GM21367 (cell line): ENCODE data around the gene STARD13.
"Not testable (repeated sequence)": the region's sequence is repeated elsewhere in the genome, so short reads cannot be mapped to it uniquely, and the experiment has no call there.

Source experiments
- ATAC-seq: cut with Tn5 transposase; IDR thresholded peaks from one replicate; pipeline ENCODE4 v1.9.1; 2021; ENCODE audit not compliant: unreplicated experiment

The STARD13 gene

GRCh38 chr13:33181264-33181663 lies 104.3 kb downstream of the STARD13 start:
- no peak for ATAC-seq

DNA sequence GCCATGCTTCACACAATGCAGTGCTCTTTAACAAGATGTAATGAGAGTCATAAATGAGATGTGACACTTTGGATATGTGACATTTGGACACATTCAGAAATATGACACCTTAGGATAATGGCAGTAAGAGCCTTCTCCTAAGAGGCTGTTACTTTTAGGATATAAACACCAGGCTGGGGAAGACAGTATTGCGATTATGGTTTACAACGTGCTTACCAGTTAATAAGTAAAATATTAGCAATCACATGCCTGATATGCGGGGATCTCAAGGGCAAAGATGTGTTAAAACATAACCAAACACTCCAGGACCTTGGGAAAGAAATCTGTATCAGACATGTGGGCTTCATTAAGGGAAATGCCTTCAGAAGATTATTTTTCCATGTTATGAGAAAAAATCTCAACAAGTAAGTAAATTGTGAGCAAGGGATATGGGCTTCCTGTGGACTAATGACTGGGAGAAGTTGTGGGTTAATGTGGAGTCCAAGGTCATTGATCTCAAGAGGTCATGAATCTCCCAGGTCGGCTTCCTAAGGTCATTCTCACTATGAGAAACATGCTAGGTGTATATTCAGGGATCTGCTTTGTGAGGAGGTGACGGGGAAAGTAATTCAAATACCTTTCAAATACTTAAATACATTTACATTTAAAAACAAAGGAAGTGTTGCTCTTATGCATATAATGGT lies 105.3 kb downstream of the STARD13 start:
- ATAC-seq, result no peak

GRCh38 chr13:33179463-33179862 lies 106.1 kb downstream of the STARD13 start:
- ATAC-seq, result no peak

DNA sequence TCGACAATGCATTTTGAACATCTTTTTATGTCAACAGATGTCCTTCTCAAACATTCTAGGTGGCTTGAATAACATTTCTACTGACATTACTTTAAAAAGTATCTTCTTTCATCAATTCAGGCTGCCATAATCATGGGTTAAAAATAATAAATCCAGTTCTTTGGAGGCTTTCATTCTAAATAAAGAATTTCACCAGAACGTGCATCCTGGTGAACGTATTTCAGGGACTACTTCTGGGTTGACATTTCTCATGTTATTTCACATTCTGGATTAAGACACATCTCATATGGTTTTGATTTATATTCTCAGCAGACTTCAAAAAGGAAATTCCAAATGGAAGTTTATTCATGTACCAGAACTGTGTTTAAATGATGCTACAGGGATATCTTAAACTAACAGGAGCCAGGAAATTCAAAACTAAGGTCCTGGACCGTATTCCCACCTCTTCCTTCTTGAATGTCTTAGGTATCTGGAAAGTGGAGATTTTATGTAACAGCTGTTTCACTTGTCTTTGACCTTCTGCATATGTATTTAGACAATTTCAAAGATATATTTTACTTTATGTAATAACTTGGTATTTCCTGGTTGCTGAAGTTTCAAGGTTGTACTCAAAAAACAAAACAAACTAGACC lies 107.2 kb downstream of the STARD13 start:
- no peak for ATAC-seq

GRCh38 chr13:33177340-33178208 lies 108.0 kb downstream of the STARD13 start:
- ATAC-seq, result not testable (repeated sequence)

- no peak for ATAC-seq
These were observed 109.0 kb downstream of the STARD13 start for GRCh38 chr13:33176526-33176925.

DNA sequence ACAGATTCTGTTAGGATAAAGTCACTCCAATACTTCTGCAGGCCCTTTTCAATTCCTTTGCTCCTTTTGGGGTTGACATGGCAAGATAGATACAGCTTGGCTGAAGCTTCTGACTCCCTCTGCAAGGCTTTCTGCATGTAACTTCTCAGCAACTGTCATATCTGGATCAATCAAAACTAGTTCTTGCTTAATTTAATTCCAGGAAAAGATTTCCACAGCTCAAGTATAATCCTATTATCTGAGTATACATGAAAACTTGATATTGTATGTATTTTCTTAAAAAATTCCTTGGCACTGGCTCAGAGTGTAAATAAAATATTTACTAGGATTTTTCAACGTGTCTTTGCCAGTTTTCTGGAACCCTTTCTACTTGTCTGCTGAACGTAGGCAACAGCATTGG lies 109.6 kb downstream of the STARD13 start:
- ATAC-seq, result no peak

DNA sequence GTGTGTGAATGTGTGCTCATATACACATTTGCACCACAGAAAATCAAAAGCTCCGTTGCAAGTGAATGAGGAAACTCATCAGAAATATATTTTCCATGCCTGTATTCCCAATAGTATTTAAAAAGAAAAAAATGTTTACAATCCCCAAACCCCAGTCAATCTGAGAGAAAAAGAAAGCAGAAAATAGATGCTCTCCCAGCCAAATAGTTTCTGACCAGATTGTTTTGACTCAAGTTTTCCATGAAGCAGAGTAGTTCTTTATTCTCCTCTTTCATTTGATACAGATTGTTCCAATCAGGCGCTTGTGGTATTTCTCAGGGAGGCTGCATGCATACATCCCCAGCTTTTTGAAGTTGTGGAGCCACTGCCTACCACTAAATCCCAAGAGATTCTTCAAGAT lies 110.6 kb downstream of the STARD13 start:
- no peak for ATAC-seq

DNA sequence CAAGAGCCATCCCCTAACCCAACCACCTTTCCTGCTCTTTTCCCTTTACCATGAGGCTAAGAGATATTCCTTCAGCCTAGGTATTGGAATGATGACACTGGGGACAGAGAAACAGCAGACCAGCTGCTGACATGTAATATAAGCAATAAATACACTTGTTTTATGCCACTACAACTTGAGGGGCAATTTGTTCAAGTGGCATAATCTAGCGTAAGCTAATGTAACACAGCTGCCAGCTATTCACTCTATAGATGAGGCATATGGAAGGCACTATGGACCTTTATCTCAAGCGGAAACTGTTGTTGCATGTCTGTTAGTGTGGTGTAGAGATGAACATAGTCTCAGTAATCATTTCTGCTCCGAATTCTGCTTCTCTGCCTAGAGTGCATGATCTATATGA lies 111.1 kb downstream of the STARD13 start:
- no peak for ATAC-seq

DNA sequence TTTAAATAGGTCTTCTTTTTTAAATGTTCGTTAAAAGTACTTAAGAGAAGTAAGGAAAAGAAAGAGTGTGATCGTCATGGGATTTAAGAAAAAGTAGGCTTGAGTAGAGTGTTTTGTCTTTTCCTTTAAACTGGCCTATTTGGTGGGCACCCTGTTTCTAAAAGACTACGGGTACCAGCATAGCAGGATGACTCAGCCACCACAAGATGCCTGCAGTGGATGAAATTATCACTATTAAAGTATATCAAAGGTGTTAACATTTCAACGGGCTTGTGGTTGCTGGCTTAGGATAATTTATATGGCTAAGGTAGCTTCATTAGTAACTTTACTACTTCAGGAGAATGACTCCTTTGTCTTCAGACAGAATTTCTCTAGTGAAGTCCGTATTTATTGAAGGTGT lies 112.6 kb downstream of the STARD13 start:
- ATAC-seq, result no peak

DNA sequence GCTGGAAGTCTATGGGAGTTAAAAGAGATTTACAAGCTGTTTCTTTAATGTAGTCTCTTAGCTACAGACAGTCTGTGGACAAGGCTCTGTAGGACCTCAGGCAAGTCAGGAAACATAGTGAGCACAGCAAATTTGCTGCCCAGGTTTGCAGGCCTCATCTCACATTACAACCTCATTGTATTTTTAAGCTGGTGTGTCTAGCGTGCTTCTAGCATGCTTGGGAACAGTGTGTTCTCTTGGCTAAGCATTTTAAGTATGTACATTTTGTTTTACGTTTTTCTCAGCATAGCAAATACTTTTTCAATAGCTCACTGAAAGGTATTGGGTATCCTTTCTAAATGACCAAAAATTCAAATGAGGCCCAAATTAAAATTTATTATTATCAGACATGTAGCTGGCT lies 113.2 kb downstream of the STARD13 start:
- ATAC-seq, result no peak

GRCh38 chr13:33169273-33169980 lies 116.1 kb downstream of the STARD13 start:
- ATAC-seq, result no peak

DNA sequence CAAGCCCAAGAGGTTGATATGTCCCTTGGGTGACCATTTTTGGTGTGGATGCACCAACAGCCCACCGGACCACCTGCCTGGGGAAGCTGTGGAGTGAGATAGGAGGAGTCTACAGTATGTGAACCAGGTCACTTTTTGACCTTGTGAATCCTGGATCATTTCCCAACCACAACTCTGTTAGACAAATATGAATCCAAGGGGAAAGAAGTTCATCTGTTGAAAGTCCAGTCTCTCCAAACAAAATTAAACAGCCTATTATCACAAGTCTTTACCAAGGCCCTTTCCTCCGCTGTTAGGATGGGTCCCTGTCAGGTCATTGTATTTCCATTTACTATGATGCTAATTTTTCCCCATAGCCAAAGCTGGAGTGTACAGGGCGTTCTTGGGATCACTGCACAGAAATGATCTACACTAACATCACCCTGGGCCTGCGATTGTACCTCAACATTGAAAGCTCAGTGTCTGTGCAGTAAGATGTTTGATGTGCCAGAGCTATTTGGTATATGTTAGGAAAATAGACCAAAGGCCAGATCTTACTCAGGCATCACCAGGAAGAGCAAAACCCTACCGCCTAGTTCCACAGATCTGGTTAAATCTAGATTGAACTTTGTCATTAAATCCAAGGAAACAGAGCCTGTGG lies 117.1 kb downstream of the STARD13 start:
- ATAC-seq, result no peak

DNA sequence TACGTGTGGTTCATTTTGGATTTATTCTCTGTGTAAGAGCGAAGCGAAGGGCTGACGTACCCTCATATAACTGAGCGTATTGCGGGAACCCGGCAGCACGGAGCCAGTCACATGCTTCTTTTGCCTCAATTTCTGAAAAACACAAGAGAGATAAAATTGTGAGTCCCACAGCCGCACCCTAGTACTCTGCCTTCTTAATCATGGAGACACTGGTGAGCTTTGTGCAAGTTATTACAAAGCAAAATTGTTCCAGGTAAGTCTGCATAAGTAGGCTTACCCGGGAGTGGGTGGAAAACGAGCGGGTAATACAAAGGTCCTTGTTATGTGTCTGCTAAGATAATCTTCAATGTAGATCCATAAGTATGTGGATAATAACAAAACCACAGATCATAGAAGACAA lies 118.1 kb downstream of the STARD13 start:
- ATAC-seq, result no peak

DNA sequence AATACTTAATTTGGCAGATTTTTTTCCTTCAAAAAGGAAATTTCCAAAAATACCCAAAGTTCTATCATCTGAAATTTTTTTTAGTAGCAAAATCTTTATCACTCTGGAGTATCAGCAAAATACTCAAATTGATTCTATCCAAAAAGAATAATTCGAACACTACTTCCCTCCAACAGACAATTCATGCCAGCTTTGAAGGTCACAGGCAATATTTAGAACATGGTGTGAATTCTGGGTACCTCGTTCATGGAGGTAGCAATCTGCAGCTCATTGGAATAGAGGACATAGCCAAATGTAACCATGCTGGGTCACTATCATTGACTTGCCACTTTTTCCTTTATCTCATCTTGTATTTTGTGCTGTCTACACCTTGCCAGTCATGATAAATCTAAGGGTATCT lies 119.8 kb downstream of the STARD13 start:
- no peak for ATAC-seq

- ATAC-seq, result no peak
These were observed 121.2 kb downstream of the STARD13 start for GRCh38 chr13:33164331-33164730.

- ATAC-seq, result not testable (repeated sequence)
These were observed 122.8 kb downstream of the STARD13 start for GRCh38 chr13:33162725-33163124.

DNA sequence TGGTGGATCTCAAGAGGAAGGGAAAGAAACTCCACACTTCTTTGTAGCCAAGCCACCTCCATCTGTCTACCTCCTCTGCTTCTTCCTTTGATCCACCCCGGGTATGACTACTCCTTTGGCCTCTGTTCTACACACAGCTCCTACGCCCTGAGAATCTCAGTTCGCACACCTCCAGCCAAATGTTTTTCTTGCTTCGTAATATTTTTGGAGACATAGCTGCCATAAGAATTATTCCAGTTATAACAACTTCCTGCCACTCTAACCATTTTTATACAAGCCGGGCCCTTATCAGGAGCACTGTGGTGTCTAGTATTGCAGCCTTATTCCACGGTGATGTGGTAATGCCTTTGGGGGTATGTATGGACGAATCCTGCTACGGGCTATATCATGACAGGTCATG lies 126.7 kb downstream of the STARD13 start:
- ATAC-seq, result no peak

- ATAC-seq, result no peak
These were observed 127.3 kb downstream of the STARD13 start for GRCh38 chr13:33158271-33158670.

- ATAC-seq, result no peak
These were observed 130.6 kb downstream of the STARD13 start for GRCh38 chr13:33154911-33155310.
